PC-3 (cell line): ENCODE data around the gene LILRA6.

Experiments
- EZH2 ChIP-seq: fragments of 300-600 bp; sonication (generic); IDR thresholded peaks from one replicate; pipeline ENCODE4 v1.6.1; 2017; ENCODE audit warnings: antibody characterized with exemption, mild to moderate bottlenecking, low read length; ENCODE audit not compliant: unreplicated experiment
- TF ChIP-seq, protein P1 (sequence below): fragments of 300-600 bp; sonication (generic); conservative IDR thresholded peaks from 2 replicates; pipeline ENCODE4 v1.5.1; 2017; ENCODE audit warnings: antibody characterized with exemption, low read depth, mild to moderate bottlenecking, low read length

DNA sequence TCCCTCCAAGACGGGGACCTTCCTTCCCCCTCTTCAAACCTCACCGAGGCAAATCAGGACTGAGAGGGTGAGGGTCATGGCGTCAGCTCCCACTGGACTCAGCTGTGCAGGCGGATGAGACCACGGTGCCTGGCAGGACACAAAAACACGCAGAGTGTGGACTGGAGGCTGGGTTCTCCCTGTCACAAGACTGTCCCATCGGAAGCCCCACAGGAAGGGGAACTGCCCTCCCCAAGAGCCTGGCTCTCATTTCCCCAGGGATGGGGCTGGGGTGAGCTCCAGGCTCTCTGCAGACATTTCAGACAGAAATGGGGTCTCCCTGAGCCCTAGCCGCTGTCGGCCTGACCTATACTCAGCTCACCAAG lies 14.5 kb upstream of the LILRA6 start, which contains the start of gene LILRB5:
- TF ChIP-seq, protein P1, sequence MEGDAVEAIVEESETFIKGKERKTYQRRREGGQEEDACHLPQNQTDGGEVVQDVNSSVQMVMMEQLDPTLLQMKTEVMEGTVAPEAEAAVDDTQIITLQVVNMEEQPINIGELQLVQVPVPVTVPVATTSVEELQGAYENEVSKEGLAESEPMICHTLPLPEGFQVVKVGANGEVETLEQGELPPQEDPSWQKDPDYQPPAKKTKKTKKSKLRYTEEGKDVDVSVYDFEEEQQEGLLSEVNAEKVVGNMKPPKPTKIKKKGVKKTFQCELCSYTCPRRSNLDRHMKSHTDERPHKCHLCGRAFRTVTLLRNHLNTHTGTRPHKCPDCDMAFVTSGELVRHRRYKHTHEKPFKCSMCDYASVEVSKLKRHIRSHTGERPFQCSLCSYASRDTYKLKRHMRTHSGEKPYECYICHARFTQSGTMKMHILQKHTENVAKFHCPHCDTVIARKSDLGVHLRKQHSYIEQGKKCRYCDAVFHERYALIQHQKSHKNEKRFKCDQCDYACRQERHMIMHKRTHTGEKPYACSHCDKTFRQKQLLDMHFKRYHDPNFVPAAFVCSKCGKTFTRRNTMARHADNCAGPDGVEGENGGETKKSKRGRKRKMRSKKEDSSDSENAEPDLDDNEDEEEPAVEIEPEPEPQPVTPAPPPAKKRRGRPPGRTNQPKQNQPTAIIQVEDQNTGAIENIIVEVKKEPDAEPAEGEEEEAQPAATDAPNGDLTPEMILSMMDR, result no peak
- no peak for TF ChIP-seq EZH2
